HFF-Myc (cell line): ENCODE data around the gene MORF4L2.

ENCODE experiments used
- DNase-seq: peaks from one replicate; pipeline ENCODE4 v3.0.0-alpha.2; 2011; ENCODE audit warnings: low read depth; ENCODE audit errors: extremely low read depth
- H3K4me3 ChIP-seq: replicated peaks from 2 replicates; pipeline ENCODE4 v1.5.1; 2011; ENCODE audit warnings: low read depth, mild to moderate bottlenecking, control low read depth, low read length
- CTCF ChIP-seq: IDR thresholded peaks from 2 replicates; pipeline ENCODE4 v1.5.1; 2012; ENCODE audit warnings: mild to moderate bottlenecking, low read depth, low read length, control low read depth; ENCODE audit errors: missing control alignments

MORF4L2 gene, protein sequence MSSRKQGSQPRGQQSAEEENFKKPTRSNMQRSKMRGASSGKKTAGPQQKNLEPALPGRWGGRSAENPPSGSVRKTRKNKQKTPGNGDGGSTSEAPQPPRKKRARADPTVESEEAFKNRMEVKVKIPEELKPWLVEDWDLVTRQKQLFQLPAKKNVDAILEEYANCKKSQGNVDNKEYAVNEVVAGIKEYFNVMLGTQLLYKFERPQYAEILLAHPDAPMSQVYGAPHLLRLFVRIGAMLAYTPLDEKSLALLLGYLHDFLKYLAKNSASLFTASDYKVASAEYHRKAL

DNA sequence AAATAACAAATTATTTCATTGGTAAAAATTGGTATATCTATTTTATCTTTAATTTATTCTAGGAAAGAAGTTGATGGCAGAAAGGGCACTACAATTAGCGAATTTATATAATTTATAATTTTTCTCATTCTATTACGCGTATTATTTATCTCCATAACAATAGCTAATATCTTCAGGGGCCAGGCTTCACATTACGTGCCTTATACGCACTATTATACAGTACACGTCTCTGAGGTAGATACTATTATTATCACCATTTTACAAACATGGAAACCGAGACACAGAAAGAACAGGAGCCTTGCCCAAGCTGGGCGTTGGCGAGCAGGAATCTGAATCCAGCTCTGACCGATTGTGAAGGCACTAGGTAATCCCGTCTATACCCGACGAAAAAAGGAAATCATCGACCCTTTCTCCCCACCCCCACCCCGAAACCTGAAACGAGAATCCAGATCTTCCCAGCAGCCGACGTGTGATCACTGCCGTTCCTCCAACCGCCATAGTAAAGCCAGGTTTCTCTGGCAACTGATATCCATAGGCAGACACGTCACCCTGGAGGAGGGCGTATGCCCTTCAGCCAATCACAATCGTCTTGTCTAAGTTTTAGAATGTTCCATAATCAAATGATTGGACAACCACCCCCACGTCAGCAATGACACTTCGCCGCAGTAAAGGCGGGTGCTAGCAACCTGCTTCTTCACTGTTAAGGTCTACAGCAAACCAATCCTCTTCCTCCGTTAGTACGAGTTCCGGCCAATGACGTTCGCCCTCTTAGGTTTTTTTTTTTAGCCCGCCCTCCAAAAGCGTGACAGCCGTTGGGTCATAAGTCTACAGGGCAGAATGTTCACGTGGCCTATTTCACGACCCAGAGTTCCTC, at the start of gene MORF4L2:
MORF4L2 (minus strand) TSS at position 501 of the 874 bp plus-strand sequence. CDS start 9,672 bp downstream, outside the sequence.
- TF ChIP-seq CTCF = no peak
- peak within 1 kb of the TSS; percentile 58 for H3K4me3 ChIP-seq
- peak; percentile 96 for DNase-seq

DNA sequence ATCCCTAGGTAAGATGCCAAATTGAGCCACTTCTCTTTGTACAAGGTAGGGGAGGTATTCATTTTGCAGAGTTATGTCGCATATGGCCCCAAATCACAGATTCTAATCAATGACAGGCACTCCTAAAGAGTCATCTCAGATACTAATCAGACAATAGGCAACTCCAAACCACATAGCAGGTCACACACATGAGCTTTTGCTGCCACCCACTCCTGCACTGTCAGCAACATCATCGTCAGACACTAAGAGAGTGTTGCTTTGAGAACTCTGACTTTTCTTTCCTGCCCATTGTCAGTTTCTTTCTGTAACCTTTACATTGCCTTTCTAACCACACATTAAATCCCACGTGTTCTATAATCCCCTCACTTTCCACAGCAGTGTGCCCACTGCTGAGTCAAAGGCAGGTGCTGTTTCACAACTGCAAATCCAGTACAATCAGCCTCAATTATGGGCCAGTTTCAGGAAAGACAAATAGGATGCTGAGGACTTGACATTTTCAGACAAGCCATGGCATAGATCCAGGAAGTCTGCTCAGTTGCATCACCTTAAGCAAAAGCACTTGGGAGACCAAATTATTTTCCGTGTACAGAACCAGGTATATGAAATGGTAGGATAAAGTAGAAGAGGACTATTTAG, 47.7 kb upstream of the MORF4L2 start:
- DNase-seq = no peak
- no peak for TF ChIP-seq CTCF
- H3K4me3 ChIP-seq = no peak overlapping the region

DNA sequence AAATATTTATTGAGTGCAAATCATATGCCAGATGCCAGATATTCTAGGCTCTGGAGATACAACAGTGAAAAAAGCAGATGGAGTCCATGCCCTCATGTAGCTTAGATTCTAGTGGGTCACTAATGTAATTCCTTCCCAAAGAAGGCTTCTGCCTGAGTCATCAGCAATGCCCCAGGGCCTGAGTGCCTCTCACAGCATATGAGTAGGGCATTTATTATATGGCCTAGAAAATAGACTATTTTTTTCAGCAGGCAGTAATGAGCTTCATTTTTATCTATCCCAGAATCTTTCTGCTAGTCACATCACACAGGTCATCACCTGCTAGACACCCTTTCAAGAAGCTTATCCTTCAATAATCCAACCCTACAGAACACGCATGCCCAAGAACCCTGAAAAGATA, 46.5 kb upstream of the MORF4L2 start:
- no peak for TF ChIP-seq CTCF
- DNase-seq = no peak
- H3K4me3 ChIP-seq = no peak overlapping the region

DNA sequence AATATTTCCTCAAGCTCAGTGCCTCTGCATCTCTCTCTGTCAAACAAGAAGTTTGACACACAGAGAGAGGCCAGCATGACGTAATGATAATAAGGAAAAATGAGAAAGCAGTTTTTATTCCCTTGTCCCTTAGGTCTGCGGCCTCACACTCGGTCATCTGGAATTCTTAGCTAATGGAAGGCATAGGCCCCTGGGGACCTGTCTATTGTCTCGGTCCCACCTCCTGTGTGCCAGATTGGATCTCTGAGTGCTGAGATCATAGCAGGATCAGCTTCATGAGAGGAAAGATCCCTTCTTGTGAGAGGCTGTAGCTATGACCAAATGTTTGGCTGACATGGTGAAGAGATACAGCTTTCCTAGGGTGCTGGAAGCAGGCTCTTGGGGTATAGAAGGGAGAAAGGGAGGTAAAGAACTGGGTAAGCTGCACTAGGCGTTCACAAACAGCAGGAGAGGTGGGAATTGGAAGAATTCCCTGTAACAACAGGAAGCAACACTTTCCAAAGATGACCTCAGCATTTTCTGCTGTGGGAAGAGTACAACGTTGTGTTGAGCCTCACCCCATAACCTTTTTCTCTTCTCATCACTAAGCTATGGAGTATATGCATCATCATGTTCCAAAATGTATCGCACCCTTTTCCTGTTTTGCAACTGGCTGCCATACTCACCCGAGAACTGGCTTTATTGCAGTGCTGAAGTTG, 44.4 kb upstream of the MORF4L2 start:
- H3K4me3 ChIP-seq = no peak overlapping the region
- peak; percentile 24 for DNase-seq

GRCh38 chrX:103730147-103730795, 43.8 kb upstream of the MORF4L2 start:
- H3K4me3 ChIP-seq = no peak overlapping the region
- TF ChIP-seq CTCF = no peak
- no peak for DNase-seq

More for the DNA sequence above, 44.4 kb upstream of the MORF4L2 start:
- no peak for TF ChIP-seq CTCF

DNA sequence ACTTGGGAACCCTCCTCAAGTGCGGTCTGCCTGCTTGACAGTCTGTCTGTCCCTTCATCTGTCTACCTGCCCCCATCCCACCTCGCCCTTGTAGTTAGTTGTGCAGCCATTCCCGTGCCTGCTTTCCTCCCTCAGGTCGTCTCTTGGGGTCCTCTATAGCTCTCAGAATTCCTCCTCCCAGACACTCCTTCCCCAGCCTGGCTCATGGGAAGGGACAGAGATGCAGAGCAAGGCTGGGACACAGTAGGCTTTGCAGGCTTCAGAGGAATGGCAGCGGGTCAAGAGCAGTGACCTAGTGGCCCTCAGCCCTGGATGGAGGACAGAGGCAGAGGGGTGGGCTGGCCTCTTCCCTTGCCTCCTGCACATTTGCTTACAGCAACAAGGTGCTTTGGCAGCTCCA, 42.5 kb upstream of the MORF4L2 start:
- H3K4me3 ChIP-seq = no peak overlapping the region
- TF ChIP-seq CTCF = no peak
- no peak for DNase-seq
